HepG2 (cell line): Measurements from ENCODE around the gene NOXO1. TPM values are rescaled to one million over a fixed set of nuclear protein-coding genes. Genes with fewer than 3 reads are reported as not detected.

Experiments
- ARID3A ChIP-seq: IDR thresholded peaks from 2 replicates; pipeline ENCODE4 v1.6.1; 2012; ENCODE audit warnings: low read depth, low read length, improper control_type of control experiment
- ATF2 ChIP-seq: sonication (generic); formaldehyde crosslinking; IDR thresholded peaks from 2 replicates; pipeline ENCODE4 v1.4.0; 2020; ENCODE audit warnings: missing genetic modification reagents
- BCL3 ChIP-seq: sonication (generic); formaldehyde crosslinking; IDR thresholded peaks from 2 replicates; pipeline ENCODE4 v1.5.1; 2020; ENCODE audit warnings: mild to moderate bottlenecking, missing genetic modification reagents, moderate library complexity
- BCL6 ChIP-seq: IDR thresholded peaks from 2 replicates; pipeline ENCODE4 v1.6.1; 2016; ENCODE audit warnings: missing genetic modification reagents, missing compliant biosample characterization
- DMTF1 ChIP-seq: sonication (generic); formaldehyde crosslinking; IDR thresholded peaks from 2 replicates; pipeline ENCODE4 v1.4.0; 2020; ENCODE audit warnings: mild to moderate bottlenecking, missing genetic modification reagents
- HIVEP1 ChIP-seq: sonication (generic); formaldehyde crosslinking; IDR thresholded peaks from 2 replicates; pipeline ENCODE4 v1.4.0; 2020; ENCODE audit warnings: mild to moderate bottlenecking, missing genetic modification reagents
- KDM5B ChIP-seq: sonication (generic); formaldehyde crosslinking; IDR thresholded peaks from 2 replicates; pipeline ENCODE4 v1.4.0; 2020; ENCODE audit warnings: missing genetic modification reagents, mild to moderate bottlenecking, borderline replicate concordance
- NONO ChIP-seq, 2 experiments: fragments of 450-650 bp in 1 of 2; sonication (generic) in 1 of 2; formaldehyde crosslinking in 1 of 2; IDR thresholded peaks in 1 of 2; conservative IDR thresholded peaks in 1 of 2; 2 replicates each; pipeline versions ENCODE4 v1.6.1 to v1.8.0; 2017 to 2022; ENCODE audit warnings: mild to moderate bottlenecking in 1 of 2, missing genetic modification reagents in 1 of 2, moderate library complexity in 1 of 2
- SIX4 ChIP-seq: sonication (generic); formaldehyde crosslinking; IDR thresholded peaks from 2 replicates; pipeline ENCODE4 v1.4.0; 2020; ENCODE audit warnings: missing genetic modification reagents
- SNRNP70 ChIP-seq: fragments of 200-400 bp; formaldehyde crosslinking; IDR thresholded peaks from 2 replicates; pipeline ENCODE4 v1.6.1; 2017; ENCODE audit warnings: mild to moderate bottlenecking, low read depth, low read length, moderate library complexity
- THRA ChIP-seq: sonication (generic); formaldehyde crosslinking; IDR thresholded peaks from 2 replicates; pipeline ENCODE4 v1.4.0; 2020; ENCODE audit warnings: missing genetic modification reagents, borderline replicate concordance
- ZBTB14 ChIP-seq: sonication (generic); formaldehyde crosslinking; IDR thresholded peaks from 2 replicates; pipeline ENCODE4 v1.4.0; 2020; ENCODE audit warnings: missing genetic modification reagents
- ZNF264 ChIP-seq: sonication (generic); formaldehyde crosslinking; IDR thresholded peaks from 2 replicates; pipeline ENCODE4 v1.4.0; 2020; ENCODE audit warnings: missing genetic modification reagents
- ZNF451 ChIP-seq: sonication (generic); formaldehyde crosslinking; IDR thresholded peaks from 2 replicates; pipeline ENCODE4 v1.5.0; 2020; ENCODE audit warnings: mild to moderate bottlenecking, missing genetic modification reagents
- ZNF562 ChIP-seq: sonication (generic); formaldehyde crosslinking; IDR thresholded peaks from 2 replicates; pipeline ENCODE4 v1.8.0; 2022; ENCODE audit warnings: missing genetic modification reagents, borderline replicate concordance
- ZNF713 ChIP-seq: sonication (generic); formaldehyde crosslinking; IDR thresholded peaks from 2 replicates; pipeline ENCODE4 v1.4.0; 2020; ENCODE audit warnings: mild to moderate bottlenecking, missing genetic modification reagents
- ZNF747 ChIP-seq: sonication (generic); formaldehyde crosslinking; IDR thresholded peaks from 2 replicates; pipeline ENCODE4 v1.8.1; 2023; ENCODE audit warnings: missing genetic modification reagents, mild to moderate bottlenecking, borderline replicate concordance
- ZNF790 ChIP-seq: sonication (generic); formaldehyde crosslinking; IDR thresholded peaks from 2 replicates; pipeline ENCODE4 v1.8.0; 2022; ENCODE audit warnings: missing genetic modification reagents, mild to moderate bottlenecking, borderline replicate concordance
- ZSCAN25 ChIP-seq: sonication (generic); formaldehyde crosslinking; IDR thresholded peaks from 2 replicates; pipeline ENCODE4 v1.8.0; 2022; ENCODE audit warnings: mild to moderate bottlenecking, missing genetic modification reagents
- polyA plus RNA-seq, 8 experiments: library from polyadenylated mRNA; depleted of rRNA in 3 of 8; stranded (reverse) in 7 of 8; unstranded in 1 of 8; fragments of >200 nt; fragmentation: Illumina TruSeq in 4 of 8; extraction: Trizol in 4 of 8; gene quantifications; 2 replicates each; pipeline versions ENCODE4 v1.2.1 to v1.2.3, GENCODE V29; 2011 to 2016; ENCODE audit warnings: low read depth in 4 of 8, missing spikeins in 1 of 8, mixed read lengths in 1 of 8; ENCODE audit not compliant: insufficient read depth in 1 of 8
- total RNA-seq, 5 experiments: library from RNA; depleted of rRNA; stranded (reverse); fragments of >200 nt; fragmentation: Illumina TruSeq; extraction: Trizol; gene quantifications; 2 replicates each; pipeline ENCODE4 v1.2.3, GENCODE V29; 2016; ENCODE audit warnings: low read depth in 1 of 5

Gene NOXO1
- total and polyA plus RNA-seq, 2 of the 13 experiments (the other 11 are each of a cell fraction or from before 2014, with no cell fraction given) = 0.69 to 1.4 TPM

- TF ChIP-seq DMTF1 (CRISPR knock-in tag) (no peak), NONO (IDR thresholded peaks at IDR 0.05) (no peak), NONO (CRISPR knock-in tag; conservative IDR thresholded peaks at IDR 0.05) (peak; percentile 99), ATF2 (peak; percentile 86), ZSCAN25 (CRISPR knock-in tag) (peak; percentile 70; the same call in 1 of the 2 replicates), ZNF451 (CRISPR knock-in tag) (peak; percentile 75), SNRNP70 (no peak), KDM5B (peak; percentile 91; the same call in 1 of the 2 replicates), ARID3A (peak; percentile 11; the same call in 1 of the 2 replicates), ZNF747 (peak; percentile 81), ZNF790 (CRISPR knock-in tag) (no peak), ZNF264 (CRISPR knock-in tag) (0 out of 2 replicates have a peak, but pooled peaks have one; percentile 47), HIVEP1 (peak; percentile 92), ZNF562 (no peak), ZBTB14 (peak; percentile 88), BCL6 (CRISPR knock-in tag) (peak; percentile 59; the same call in 1 of the 2 replicates), SIX4 (CRISPR knock-in tag) (0 out of 2 replicates have a peak, but pooled peaks have one; percentile 18), ZNF713 (CRISPR knock-in tag) (peak; percentile 96), BCL3 (CRISPR knock-in tag) (peak; percentile 91), THRA (CRISPR knock-in tag) (peak; percentile 80; the same call in 1 of the 2 replicates)
Observed at GRCh38 chr16:1971796-1972489, 9.3 kb downstream of the NOXO1 start, which contains the start of gene TBL3 (continued).
